Measurements from ENCODE around the gene UBL7. TPM values are rescaled to one million over a fixed set of nuclear protein-coding genes. Genes with fewer than 3 reads are reported as not detected.

The UBL7 gene
- total RNA-seq, 1 experiment from 2014 or later = 38.5 TPM

DNA sequence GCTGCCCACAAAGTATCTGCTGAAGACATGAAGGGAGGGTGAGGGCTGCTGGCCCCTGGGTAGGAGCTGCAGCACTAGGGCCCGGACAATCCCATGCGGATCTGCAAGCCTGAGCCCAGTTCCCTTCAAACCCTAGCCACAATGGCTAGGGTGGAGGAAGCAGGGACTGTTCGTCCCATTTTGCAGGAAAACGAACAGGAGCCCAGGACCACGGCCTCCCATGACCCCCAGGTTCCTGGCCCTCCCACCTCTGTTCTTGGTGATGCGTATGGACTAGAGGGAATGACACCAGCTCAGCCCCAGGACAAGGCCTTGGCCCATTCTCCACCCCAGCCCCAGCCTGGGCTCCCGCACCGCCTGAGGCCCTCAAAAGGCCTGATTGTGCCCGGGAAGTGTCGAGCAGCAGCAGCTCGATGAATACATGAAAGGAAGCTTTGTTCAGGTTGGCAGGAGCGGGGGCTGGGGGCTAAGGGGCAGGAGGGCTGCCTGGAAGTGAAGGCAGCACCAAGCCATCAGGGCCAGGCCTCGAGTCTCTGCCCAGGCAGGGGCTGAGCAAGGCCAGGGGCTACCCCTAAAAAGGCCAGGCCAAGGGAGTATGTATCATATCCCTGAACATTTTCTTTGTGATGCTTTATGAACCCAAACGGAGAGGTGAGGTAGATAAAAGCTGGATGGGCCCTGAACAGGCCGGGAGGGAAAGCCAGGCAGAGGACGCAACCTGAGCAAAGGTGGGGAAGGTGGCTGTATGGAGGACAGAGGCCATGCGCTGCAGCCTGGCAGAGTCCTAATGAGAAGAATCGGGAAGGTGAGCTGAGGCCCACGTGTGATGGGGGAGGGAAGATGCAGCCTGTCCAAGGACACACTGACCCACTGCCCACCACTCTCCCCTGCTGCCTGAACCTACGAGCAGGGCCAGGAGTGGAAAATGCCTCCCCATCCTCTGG lies 39.4 kb downstream of the UBL7 start:
- H3K4me3 Mint-ChIP-seq (ENCODE audit: low read depth, unreplicated experiment) = peak overlapping the region; percentile 29
- no peak for TF ChIP-seq CTCF (IDR thresholded peaks at IDR 0.05; ENCODE audit: unreplicated experiment)
- H3K9me3 Mint-ChIP-seq (ENCODE audit: low read depth, unreplicated experiment) = no peaks in the 10 kb centered on the region
- peaks cover 78% of the 10 kb centered on the region for H3K4me1 Mint-ChIP-seq (ENCODE audit: low read depth, unreplicated experiment)
- no peaks in the 10 kb centered on the region for H3K27me3 Mint-ChIP-seq (ENCODE audit: unreplicated experiment)
- DNase-seq = peak; percentile 67
- H3K36me3 Mint-ChIP-seq (ENCODE audit: insufficient read depth, unreplicated experiment) = peaks cover 64% of the 10 kb centered on the region
- intact Hi-C loops (cut with micrococcal nuclease; ENCODE audit: unreplicated experiment) = no loop called here
- CTCF ChIA-PET = interaction anchor here (0.7 to 2.6 kb wide), 2 partner anchors 10 to 37 kb away, joined by 4 to 13 read pairs; no protein-coding TSS in a partner anchor
- no TSS peak for BruUV-seq (replicated peaks)
- H3K27ac Mint-ChIP-seq (ENCODE audit: unreplicated experiment) = peak overlapping the region; percentile 9

- peak; percentile 67 for DNase-seq
- BruUV-seq (replicated peaks) = no TSS peak
- H3K9me3 Mint-ChIP-seq (ENCODE audit: low read depth, unreplicated experiment) = no peaks in the 10 kb centered on the region
- H3K4me3 Mint-ChIP-seq (ENCODE audit: low read depth, unreplicated experiment) = peak overlapping the region; percentile 5
- peaks cover 66% of the 10 kb centered on the region for H3K4me1 Mint-ChIP-seq (ENCODE audit: low read depth, unreplicated experiment)
- no peaks in the 10 kb centered on the region for H3K27me3 Mint-ChIP-seq (ENCODE audit: unreplicated experiment)
- H3K36me3 Mint-ChIP-seq (ENCODE audit: insufficient read depth, unreplicated experiment) = peaks cover 76% of the 10 kb centered on the region
- intact Hi-C loops (cut with micrococcal nuclease; ENCODE audit: unreplicated experiment) = no loop called here
- TF ChIP-seq CTCF (IDR thresholded peaks at IDR 0.05; ENCODE audit: unreplicated experiment) = no peak
- peak overlapping the region; percentile 9 for H3K27ac Mint-ChIP-seq (ENCODE audit: unreplicated experiment)
- CTCF ChIA-PET = interaction anchor here (0.5 to 2.6 kb wide), 8 partner anchors 9 to 454 kb away, joined by 3 to 13 read pairs (median 4); no protein-coding TSS in a partner anchor
Measured at GRCh38 chr15:74420193-74420905, 40.6 kb downstream of the UBL7 start.

DNA sequence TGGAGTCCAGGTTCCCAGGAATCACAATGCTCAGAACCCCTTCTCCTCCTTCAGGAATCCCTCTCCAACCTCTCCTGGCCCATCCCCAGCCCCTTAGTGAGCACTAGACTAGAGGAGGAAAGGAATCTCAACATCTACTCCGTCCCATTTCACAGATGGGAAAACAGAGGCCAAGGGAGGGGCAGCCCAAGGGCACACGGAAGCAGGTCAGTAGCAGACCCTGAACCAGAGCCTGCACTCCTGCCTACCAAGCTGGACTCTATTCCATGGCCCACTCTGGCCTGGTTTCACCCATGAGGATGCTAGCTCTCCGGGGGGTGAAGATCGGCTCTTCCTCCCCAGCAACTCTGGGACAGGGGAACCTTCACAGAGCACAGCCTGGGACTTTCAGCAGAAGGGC lies 41.5 kb downstream of the UBL7 start:
- no peak for TF ChIP-seq CTCF (IDR thresholded peaks at IDR 0.05; ENCODE audit: unreplicated experiment)
- intact Hi-C loops (cut with micrococcal nuclease; ENCODE audit: unreplicated experiment) = no loop called here
- BruUV-seq (replicated peaks) = no TSS peak
- H3K9me3 Mint-ChIP-seq (ENCODE audit: low read depth, unreplicated experiment) = no peaks in the 10 kb centered on the region
- no peaks in the 10 kb centered on the region for H3K27me3 Mint-ChIP-seq (ENCODE audit: unreplicated experiment)
- H3K36me3 Mint-ChIP-seq (ENCODE audit: insufficient read depth, unreplicated experiment) = peaks cover 73% of the 10 kb centered on the region
- H3K4me3 Mint-ChIP-seq (ENCODE audit: low read depth, unreplicated experiment) = peak overlapping the region; percentile 5
- CTCF ChIA-PET = interaction anchor here (1.2 to 2.6 kb wide), 3 partner anchors 10 to 22 kb away, joined by 4 to 13 read pairs (median 4); no protein-coding TSS in a partner anchor
- peak overlapping the region; percentile 9 for H3K27ac Mint-ChIP-seq (ENCODE audit: unreplicated experiment)
- H3K4me1 Mint-ChIP-seq (ENCODE audit: low read depth, unreplicated experiment) = peaks cover 57% of the 10 kb centered on the region
- DNase-seq = no peak

DNA sequence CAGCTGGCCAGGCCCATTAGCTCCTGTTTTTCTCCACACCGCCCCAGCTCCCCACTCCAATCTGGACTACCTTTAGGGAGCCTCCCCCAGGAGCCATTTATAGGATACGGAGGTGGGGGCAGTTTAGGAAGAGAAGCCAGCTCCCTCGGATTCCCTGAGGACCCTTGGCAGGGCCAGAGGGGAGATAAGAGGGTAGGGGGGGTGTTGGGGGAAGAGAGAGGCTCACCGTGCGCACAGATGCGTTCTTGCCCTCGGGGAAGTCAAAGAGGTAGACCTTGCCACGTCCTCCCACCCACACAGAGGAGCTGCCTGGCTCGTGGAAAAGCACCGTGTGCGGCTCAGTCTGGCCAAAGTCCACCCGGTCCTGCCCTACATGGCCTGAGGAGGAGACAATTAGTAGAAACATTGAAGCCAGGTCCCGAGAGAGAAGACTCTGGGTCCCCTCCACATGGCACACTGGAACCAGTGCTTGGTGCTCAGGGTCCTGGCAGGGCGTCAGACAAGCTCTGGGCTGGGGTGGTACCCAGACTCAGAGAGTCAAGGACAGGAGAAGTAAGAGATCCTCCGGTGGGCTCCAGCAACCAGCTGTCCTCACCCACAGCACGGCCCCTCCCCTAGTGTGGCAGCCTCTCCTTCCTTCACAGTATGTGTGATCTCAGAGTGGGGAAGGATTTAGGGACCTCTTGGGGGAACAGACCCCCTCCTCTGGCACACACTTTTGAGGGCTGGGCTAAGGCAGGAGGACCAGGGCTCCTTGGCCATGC lies 42.2 kb downstream of the UBL7 start:
- H3K9me3 Mint-ChIP-seq (ENCODE audit: low read depth, unreplicated experiment) = no peaks in the 10 kb centered on the region
- H3K36me3 Mint-ChIP-seq (ENCODE audit: insufficient read depth, unreplicated experiment) = peaks cover 66% of the 10 kb centered on the region
- DNase-seq = no peak
- H3K27ac Mint-ChIP-seq (ENCODE audit: unreplicated experiment) = no peak overlapping the region
- CTCF ChIA-PET = interaction anchor here (0.7 to 1.1 kb wide), 3 partner anchors 10 to 168 kb away, joined by 3 to 5 read pairs (median 3); no protein-coding TSS in a partner anchor
- H3K4me1 Mint-ChIP-seq (ENCODE audit: low read depth, unreplicated experiment) = peaks cover 50% of the 10 kb centered on the region
- no peak overlapping the region for H3K4me3 Mint-ChIP-seq (ENCODE audit: low read depth, unreplicated experiment)
- TF ChIP-seq CTCF (IDR thresholded peaks at IDR 0.05; ENCODE audit: unreplicated experiment) = no peak
- no peaks in the 10 kb centered on the region for H3K27me3 Mint-ChIP-seq (ENCODE audit: unreplicated experiment)
- no TSS peak for BruUV-seq (replicated peaks)
- intact Hi-C loops (cut with micrococcal nuclease; ENCODE audit: unreplicated experiment) = no loop called here

Measured in Calu3 (cell line).